Astrocyte of the cerebellum (primary cell): ENCODE measurements around the gene PEAK1.

Source experiments
- DNase-seq: peaks from one replicate; pipeline ENCODE4 v3.0.0-alpha.2; 2011; ENCODE audit warnings: low read depth
- H3K4me3 ChIP-seq: 2 replicates; pipeline ENCODE4 v1.5.1; 2011; ENCODE audit warnings: mild to moderate bottlenecking, low read depth, low read length, moderate library complexity
- in situ Hi-C: cut with HindIII; loops from 2 replicates; pipeline ENCODE4 v1.10.0; 2017; ENCODE audit warnings: low sequenced_read_pairs
- TF ChIP-seq, protein P1 (sequence below): IDR thresholded peaks from 2 replicates; pipeline ENCODE4 v1.5.1; 2012; ENCODE audit warnings: low read length, low read depth, moderate library complexity, mild to moderate bottlenecking; ENCODE audit errors: missing control alignments

The PEAK1 gene

DNA sequence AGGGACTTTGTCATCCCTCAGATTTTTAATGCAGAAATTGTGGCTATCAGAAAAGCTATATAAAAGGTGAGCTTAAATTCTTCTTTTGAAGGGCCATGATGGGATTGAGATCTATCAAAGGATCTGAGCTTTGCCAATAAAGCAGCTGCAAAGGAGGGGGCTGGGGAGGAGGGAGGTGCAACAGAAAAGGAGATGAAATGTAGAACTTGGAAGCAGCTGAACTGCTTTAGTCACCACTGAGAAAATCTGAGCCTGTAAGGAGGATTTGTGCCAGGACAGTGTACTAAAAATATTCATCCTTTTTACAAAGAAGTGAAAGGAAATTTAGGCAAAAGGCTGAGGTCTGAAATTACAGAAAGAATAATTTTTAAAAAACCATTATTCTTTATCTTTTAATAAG is 359.4 kb downstream of the PEAK1 start:
- DNase-seq, result no peak
- TF ChIP-seq, protein P1, sequence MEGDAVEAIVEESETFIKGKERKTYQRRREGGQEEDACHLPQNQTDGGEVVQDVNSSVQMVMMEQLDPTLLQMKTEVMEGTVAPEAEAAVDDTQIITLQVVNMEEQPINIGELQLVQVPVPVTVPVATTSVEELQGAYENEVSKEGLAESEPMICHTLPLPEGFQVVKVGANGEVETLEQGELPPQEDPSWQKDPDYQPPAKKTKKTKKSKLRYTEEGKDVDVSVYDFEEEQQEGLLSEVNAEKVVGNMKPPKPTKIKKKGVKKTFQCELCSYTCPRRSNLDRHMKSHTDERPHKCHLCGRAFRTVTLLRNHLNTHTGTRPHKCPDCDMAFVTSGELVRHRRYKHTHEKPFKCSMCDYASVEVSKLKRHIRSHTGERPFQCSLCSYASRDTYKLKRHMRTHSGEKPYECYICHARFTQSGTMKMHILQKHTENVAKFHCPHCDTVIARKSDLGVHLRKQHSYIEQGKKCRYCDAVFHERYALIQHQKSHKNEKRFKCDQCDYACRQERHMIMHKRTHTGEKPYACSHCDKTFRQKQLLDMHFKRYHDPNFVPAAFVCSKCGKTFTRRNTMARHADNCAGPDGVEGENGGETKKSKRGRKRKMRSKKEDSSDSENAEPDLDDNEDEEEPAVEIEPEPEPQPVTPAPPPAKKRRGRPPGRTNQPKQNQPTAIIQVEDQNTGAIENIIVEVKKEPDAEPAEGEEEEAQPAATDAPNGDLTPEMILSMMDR, result no peak
- H3K4me3 ChIP-seq, result no peak overlapping the region

DNA sequence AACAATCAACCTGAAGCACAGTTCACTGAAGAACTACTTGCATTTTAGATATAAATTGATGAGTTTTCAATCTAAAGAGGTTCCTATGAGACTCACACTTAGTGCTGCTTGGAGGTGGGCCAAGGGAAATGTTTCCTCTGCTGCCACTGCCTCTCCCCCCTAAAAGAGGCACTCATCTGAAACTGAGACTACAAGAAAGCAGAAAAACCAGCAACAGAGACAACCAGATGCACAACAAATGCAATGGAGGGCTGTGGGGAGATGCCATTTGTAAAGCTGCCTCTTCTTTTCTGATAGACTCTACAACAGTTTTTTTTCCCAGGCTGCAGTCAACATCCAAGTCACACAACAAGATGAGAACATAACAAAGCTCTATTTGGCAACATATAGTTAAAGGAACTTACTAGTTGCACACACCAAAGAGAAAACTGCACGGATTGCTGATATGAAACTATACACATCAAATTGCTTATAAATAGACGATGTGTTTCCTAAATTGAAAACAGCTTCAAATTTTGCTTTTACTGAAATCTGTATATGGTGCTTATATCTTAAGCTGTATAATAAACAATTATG is 360.0 kb downstream of the PEAK1 start:
- H3K4me3 ChIP-seq, result no peak overlapping the region
- DNase-seq, result no peak
- TF ChIP-seq, protein P1, result no peak
- in situ Hi-C loops, result no loop called here

More for the DNA sequence above, 359.4 kb downstream of the PEAK1 start:
- in situ Hi-C loops, result no loop called here

- H3K4me3 ChIP-seq, result no peak overlapping the region
- DNase-seq, result no peak
- in situ Hi-C loops, result no loop called here
- TF ChIP-seq, protein P1, result no peak
Measured at GRCh38 chr15:77058468-77058867, 361.4 kb downstream of the PEAK1 start.

GRCh38 chr15:77057685-77058084 is 362.2 kb downstream of the PEAK1 start:
- H3K4me3 ChIP-seq, result no peak overlapping the region
- DNase-seq, result no peak

GRCh38 chr15:77057072-77057471 is 362.8 kb downstream of the PEAK1 start:
- H3K4me3 ChIP-seq, result no peak overlapping the region
- TF ChIP-seq, protein P1, result no peak
- in situ Hi-C loops, result no loop called here
- DNase-seq, result no peak

More at GRCh38 chr15:77057685-77058084, 362.2 kb downstream of the PEAK1 start:
- TF ChIP-seq, protein P1, result no peak
- in situ Hi-C loops, result no loop called here

DNA sequence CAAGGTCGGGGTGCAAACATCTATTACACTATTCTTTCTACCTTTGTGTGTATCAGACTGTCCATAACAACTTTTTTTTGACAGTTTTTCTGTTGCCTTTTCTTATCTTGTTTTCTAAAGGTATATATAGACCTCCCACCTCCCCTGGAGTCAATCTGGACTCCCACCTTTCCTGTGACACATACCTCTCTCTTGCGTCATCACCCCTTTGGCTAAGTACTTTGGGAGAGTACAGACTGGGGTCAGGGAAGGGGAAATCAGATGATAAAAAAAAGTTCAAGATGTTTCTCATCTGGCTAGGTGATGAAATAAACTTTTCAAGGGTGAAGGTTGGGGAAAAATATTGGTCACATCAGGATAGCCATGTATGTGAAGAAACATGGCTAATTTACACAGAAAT is 366.2 kb downstream of the PEAK1 start:
- no peak overlapping the region for H3K4me3 ChIP-seq
- DNase-seq, result no peak
- in situ Hi-C loops, result no loop called here
- TF ChIP-seq, protein P1, result no peak
